CD14-positive monocyte (primary cell): ENCODE data around the gene ABCG1. TPM values are rescaled to one million over a fixed set of nuclear protein-coding genes. Genes with fewer than 3 reads are reported as not detected.

Experiments used
- DNase-seq, 3 donors: peaks; one replicate each; pipeline ENCODE4 v3.0.0-alpha.2; 2011 to 2022
- H2AFZ ChIP-seq: 2 replicates; pipeline ENCODE4 v1.6.0; 2012; ENCODE audit warnings: mild to moderate bottlenecking, low read depth, low read length, inconsistent platforms; ENCODE audit not compliant: insufficient read depth, poor library complexity, severe bottlenecking
- H3K27ac ChIP-seq, 2 donors: 1 replicate in 1 of 2; 2 replicates in 1 of 2; pipeline ENCODE4 v1.5.1; 2012 to 2013; ENCODE audit warnings: low read length in 2 of 2, control low read depth in 1 of 2, inconsistent platforms in 1 of 2, low read depth in 1 of 2, mild to moderate bottlenecking in 1 of 2
- H3K27me3 ChIP-seq, 2 donors: one replicate each; pipeline versions ENCODE4 v1.6.0 to v1.6.1; 2011 to 2013; ENCODE audit warnings: low read length in 2 of 2; ENCODE audit not compliant: control insufficient read depth in 2 of 2, insufficient read depth in 2 of 2
- H3K36me3 ChIP-seq, 2 donors: replicated peaks in 1 of 2; 1 replicate in 1 of 2; 2 replicates in 1 of 2; pipeline versions ENCODE4 v1.5.1 to v1.6.1; 2012 to 2013; ENCODE audit warnings: low read length in 2 of 2, control low read depth in 1 of 2, inconsistent platforms in 1 of 2, mild to moderate bottlenecking in 1 of 2; ENCODE audit not compliant: insufficient read depth in 2 of 2, control insufficient read depth in 1 of 2
- H3K4me1 ChIP-seq, 2 donors: 1 replicate in 1 of 2; 2 replicates in 1 of 2; pipeline versions ENCODE4 v1.5.1 to v1.6.1; 2012 to 2013; ENCODE audit warnings: low read length in 2 of 2, control low read depth in 1 of 2, inconsistent platforms in 1 of 2, mild to moderate bottlenecking in 1 of 2, moderate library complexity in 1 of 2; ENCODE audit not compliant: insufficient read depth in 2 of 2, control insufficient read depth in 1 of 2
- H3K4me2 ChIP-seq: replicated peaks from 2 replicates; pipeline ENCODE3; 2012; ENCODE audit warnings: low read length, moderate library complexity, mild to moderate bottlenecking; ENCODE audit not compliant: poor library complexity, severe bottlenecking; ENCODE audit errors: extremely low read depth
- H3K4me3 ChIP-seq, 3 experiments: fragments of 200-600 bp in 1 of 3; sonication (generic) in 1 of 3; replicated peaks in 1 of 3; 1 replicate in 2 of 3; 2 replicates in 1 of 3; pipeline ENCODE4 v1.5.1; 2011 to 2013; ENCODE audit warnings: low read length in 3 of 3, mild to moderate bottlenecking in 3 of 3, control low read depth in 2 of 3, low read depth in 2 of 3, inconsistent platforms in 1 of 3, moderate library complexity in 1 of 3
- H3K79me2 ChIP-seq: 2 replicates; pipeline ENCODE4 v1.6.0; 2012; ENCODE audit warnings: mild to moderate bottlenecking, control low read depth, inconsistent platforms, low read length, moderate library complexity; ENCODE audit not compliant: insufficient read depth
- H3K9ac ChIP-seq: 2 replicates; pipeline ENCODE4 v1.6.0; 2017; ENCODE audit warnings: low read length, mild to moderate bottlenecking; ENCODE audit not compliant: insufficient read depth, poor library complexity, severe bottlenecking
- H3K9me3 ChIP-seq, 2 donors: replicated peaks in 1 of 2; 1 replicate in 1 of 2; 2 replicates in 1 of 2; pipeline versions ENCODE4 v1.5.1 to v1.6.1; 2012 to 2013; ENCODE audit warnings: low read length in 2 of 2, control low read depth in 1 of 2; ENCODE audit not compliant: control insufficient read depth in 1 of 2, insufficient read depth in 1 of 2
- H4K20me1 ChIP-seq: 2 replicates; pipeline ENCODE4 v1.6.0; 2012; ENCODE audit warnings: mild to moderate bottlenecking, low read length, control low read depth, moderate library complexity; ENCODE audit not compliant: insufficient read depth
- H3K27ac Mint-ChIP-seq, 7 donors: one replicate each; pipeline ENCODE4 v1.8.0; 2020; ENCODE audit warnings: mild to moderate bottlenecking in 7 of 7, mixed read lengths in 7 of 7, moderate library complexity in 6 of 7, inconsistent platforms in 2 of 7
- H3K27me3 Mint-ChIP-seq, 3 donors: one replicate each; pipeline ENCODE4 v1.8.0; 2021 to 2022; ENCODE audit warnings: low read depth in 3 of 3, mild to moderate bottlenecking in 3 of 3, mixed read lengths in 3 of 3, moderate library complexity in 3 of 3, inconsistent platforms in 1 of 3
- H3K36me3 Mint-ChIP-seq, 2 donors: one replicate each; pipeline ENCODE4 v1.8.0; 2020; ENCODE audit warnings: mixed read lengths in 2 of 2, inconsistent platforms in 1 of 2, mild to moderate bottlenecking in 1 of 2
- H3K4me1 Mint-ChIP-seq: one replicate; pipeline ENCODE4 v1.8.0; 2020; ENCODE audit warnings: mild to moderate bottlenecking, mixed read lengths
- H3K4me3 Mint-ChIP-seq, 2 donors: one replicate each; pipeline ENCODE4 v1.8.0; 2020; ENCODE audit warnings: mild to moderate bottlenecking in 2 of 2, mixed read lengths in 2 of 2, moderate library complexity in 1 of 2
- H3K9me3 Mint-ChIP-seq, 7 donors: one replicate each; pipeline ENCODE4 v1.8.0; 2020 to 2022; ENCODE audit warnings: mixed read lengths in 7 of 7, mild to moderate bottlenecking in 6 of 7, moderate library complexity in 6 of 7, inconsistent platforms in 2 of 7
- WGBS: methylation state at CpG from one replicate; pipeline ENCODE4 v1.1.5; 2013; ENCODE audit warnings: missing lambda C conversion rate; ENCODE audit not compliant: insufficient coverage; 5-methylcytosine and 5-hydroxymethylcytosine counted together
- intact Hi-C, 2 donors: fragments of 100-400 bp; cut with micrococcal nuclease; formaldehyde crosslinking; loops; one replicate each; pipeline versions ENCODE4 v1.15.0 to v1.15.1; 2023
- polyA plus RNA-seq, 3 donors: library from polyadenylated mRNA; depleted of rRNA in 1 of 3; unstranded in 2 of 3; stranded (reverse) in 1 of 3; fragments of 300-500 nt in 2 of 3; fragments of >200 nt in 1 of 3; fragmentation: Illumina TruSeq in 2 of 3; gene quantifications; 1 replicate in 2 of 3; 2 replicates in 1 of 3; pipeline ENCODE4 v1.2.3, GENCODE V29; 2012 to 2021
- TF ChIP-seq, protein P1 (sequence below): fragments of 200-600 bp; IDR thresholded peaks from one replicate; pipeline ENCODE4 v1.8.0; 2022; ENCODE audit warnings: antibody characterized with exemption, mild to moderate bottlenecking

The ABCG1 gene
- polyA plus RNA-seq, 3 donors = 3.0 to 5.2 (median 3.5) TPM

DNA sequence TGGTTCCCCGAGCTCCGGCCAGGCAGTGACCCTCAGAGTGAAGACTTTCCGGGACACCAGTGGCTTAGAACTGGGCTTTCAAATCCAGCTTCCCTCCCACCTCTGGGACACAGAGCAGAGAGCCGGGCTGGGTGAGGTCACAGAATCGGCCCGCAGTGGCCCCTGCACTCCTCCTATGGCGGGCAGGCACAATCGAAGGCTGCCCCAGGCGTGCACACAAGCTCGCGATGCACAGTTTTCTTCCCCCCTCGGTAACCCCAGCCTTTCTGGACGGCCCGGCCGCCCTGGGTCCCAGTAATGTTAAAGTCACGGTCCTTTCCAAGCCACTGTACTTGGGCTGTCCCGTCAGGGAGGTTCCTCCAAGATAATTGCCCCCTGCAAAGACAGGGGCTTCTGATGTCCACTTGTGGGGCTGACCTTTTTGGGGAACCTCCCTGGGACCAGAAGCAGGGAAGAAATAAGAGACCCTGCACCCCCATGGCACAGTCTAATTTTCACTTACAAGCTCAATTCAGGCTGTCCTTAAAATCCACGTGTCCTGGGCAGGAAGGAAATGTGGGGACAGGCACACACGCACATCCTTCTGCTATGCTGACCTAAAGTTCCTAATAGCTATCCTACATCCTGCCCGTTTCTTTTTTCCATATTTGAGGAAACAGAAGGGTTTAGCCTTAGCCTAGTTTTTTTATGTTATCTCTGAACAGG lies 82.6 kb downstream of the ABCG1 start:
- H3K4me3 ChIP-seq = no peak overlapping the region
- H2AFZ ChIP-seq = no peak overlapping the region
- H3K9me3 ChIP-seq = no peaks in the 10 kb centered on the region
- H3K36me3 Mint-ChIP-seq = peaks cover 2 to 4% of the 10 kb centered on the region in 2 donors
- H4K20me1 ChIP-seq = no peaks in the 10 kb centered on the region
- peaks cover 20% of the 10 kb centered on the region for H3K4me1 Mint-ChIP-seq
- no peak overlapping the region for H3K4me2 ChIP-seq
- H3K4me3 Mint-ChIP-seq = no peak overlapping the region
- intact Hi-C loops = loop anchor here in 1 of 2 donors (10.0 kb wide), 1 partner anchor 223 kb away; no protein-coding TSS in a partner anchor
- TF ChIP-seq, protein P1, sequence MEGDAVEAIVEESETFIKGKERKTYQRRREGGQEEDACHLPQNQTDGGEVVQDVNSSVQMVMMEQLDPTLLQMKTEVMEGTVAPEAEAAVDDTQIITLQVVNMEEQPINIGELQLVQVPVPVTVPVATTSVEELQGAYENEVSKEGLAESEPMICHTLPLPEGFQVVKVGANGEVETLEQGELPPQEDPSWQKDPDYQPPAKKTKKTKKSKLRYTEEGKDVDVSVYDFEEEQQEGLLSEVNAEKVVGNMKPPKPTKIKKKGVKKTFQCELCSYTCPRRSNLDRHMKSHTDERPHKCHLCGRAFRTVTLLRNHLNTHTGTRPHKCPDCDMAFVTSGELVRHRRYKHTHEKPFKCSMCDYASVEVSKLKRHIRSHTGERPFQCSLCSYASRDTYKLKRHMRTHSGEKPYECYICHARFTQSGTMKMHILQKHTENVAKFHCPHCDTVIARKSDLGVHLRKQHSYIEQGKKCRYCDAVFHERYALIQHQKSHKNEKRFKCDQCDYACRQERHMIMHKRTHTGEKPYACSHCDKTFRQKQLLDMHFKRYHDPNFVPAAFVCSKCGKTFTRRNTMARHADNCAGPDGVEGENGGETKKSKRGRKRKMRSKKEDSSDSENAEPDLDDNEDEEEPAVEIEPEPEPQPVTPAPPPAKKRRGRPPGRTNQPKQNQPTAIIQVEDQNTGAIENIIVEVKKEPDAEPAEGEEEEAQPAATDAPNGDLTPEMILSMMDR = no peak
- H3K9me3 Mint-ChIP-seq = peaks cover 0 to 1% (median 0%) of the 10 kb centered on the region in 7 donors
- H3K27ac Mint-ChIP-seq = no peak overlapping the region
- H3K79me2 ChIP-seq = no peaks in the 10 kb centered on the region
- peaks cover 5 to 8% (median 7%) of the 10 kb centered on the region in 3 donors for H3K27me3 Mint-ChIP-seq
- peaks cover 16 to 21% of the 10 kb centered on the region in 2 donors for H3K4me1 ChIP-seq
- 87% methylated on average over 17 of the region's 20 CpGs for WGBS
- H3K36me3 ChIP-seq = no peaks in the 10 kb centered on the region
- no peak overlapping the region for H3K9ac ChIP-seq
- no peak for DNase-seq
- H3K27ac ChIP-seq = no peak overlapping the region
- no peaks in the 10 kb centered on the region for H3K27me3 ChIP-seq

DNA sequence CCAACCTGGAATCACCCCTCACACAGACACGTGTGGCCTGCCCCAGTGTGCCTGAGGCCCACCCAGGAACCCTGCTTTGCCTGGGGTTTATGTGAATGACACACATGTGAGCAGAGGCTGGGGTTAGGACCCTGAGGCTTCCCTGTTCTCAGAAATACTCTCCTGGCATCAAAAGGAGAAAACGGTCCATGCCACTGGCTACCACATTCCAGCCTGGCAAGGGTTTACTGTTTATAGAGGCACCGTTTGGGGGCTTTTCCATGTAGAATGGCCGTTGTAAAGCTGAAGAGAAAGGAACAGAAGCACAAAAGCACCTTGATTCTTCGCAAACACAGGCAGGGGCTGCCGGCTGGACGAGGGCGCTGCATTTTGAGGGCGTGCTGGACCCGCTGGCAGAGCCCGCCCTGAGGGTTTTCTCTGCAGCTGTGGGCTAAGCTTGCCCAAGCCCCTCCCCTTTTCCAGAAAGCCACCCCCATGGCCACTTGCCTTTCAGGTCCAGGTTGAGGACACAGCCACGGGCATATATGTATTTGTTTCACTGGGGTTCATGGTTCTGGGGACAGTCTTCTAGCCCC lies 83.2 kb downstream of the ABCG1 start:
- H3K36me3 ChIP-seq = no peaks in the 10 kb centered on the region
- no peak for DNase-seq
- no peaks in the 10 kb centered on the region for H3K79me2 ChIP-seq
- TF ChIP-seq, protein P1 = no peak
- intact Hi-C loops = loop anchor here in 1 of 2 donors (10.0 kb wide), 1 partner anchor 223 kb away; no protein-coding TSS in a partner anchor
- Mint-ChIP-seq H3K27me3 (peaks cover 5 to 13% (median 8%) of the 10 kb centered on the region in 3 donors), H3K4me1 (peaks cover 26% of the 10 kb centered on the region), H3K27ac (no peak overlapping the region), H3K4me3 (no peak overlapping the region), H3K9me3 (peaks cover 0 to 1% (median 0%) of the 10 kb centered on the region in 7 donors), H3K36me3 (peaks cover 1 to 2% of the 10 kb centered on the region in 2 donors)
- no peak overlapping the region for H3K4me2 ChIP-seq
- peaks cover 19 to 21% of the 10 kb centered on the region in 2 donors for H3K4me1 ChIP-seq
- H4K20me1 ChIP-seq = no peaks in the 10 kb centered on the region
- H2AFZ ChIP-seq = no peak overlapping the region
- 79% methylated on average over 10 of the region's 12 CpGs for WGBS
- no peak overlapping the region for H3K9ac ChIP-seq
- no peaks in the 10 kb centered on the region for H3K27me3 ChIP-seq
- H3K27ac ChIP-seq = no peak overlapping the region
- no peak overlapping the region for H3K4me3 ChIP-seq
- no peaks in the 10 kb centered on the region for H3K9me3 ChIP-seq
